Esophagus muscularis mucosa (tissue), 4 donors: ENCODE results near the gene SEMA5B. TPM values are rescaled to one million over a fixed set of nuclear protein-coding genes. Genes with fewer than 3 reads are reported as not detected.
A peak's percentile ranks its signal among the peaks of the same experiment; 100 is the strongest.

Source experiments
- DNase-seq: peaks from one replicate; pipeline ENCODE4 v3.0.0-alpha.2; 2017; ENCODE audit errors: extremely low spot score
- H3K27ac ChIP-seq, 4 donors: fragments of 200-600 bp; sonication (generic); replicated peaks in 1 of 4; 1 replicate in 3 of 4; 2 replicates in 1 of 4; pipeline ENCODE4 v1.5.1; 2016 to 2019; ENCODE audit warnings: mild to moderate bottlenecking in 1 of 4
- H3K27me3 ChIP-seq, 4 donors: fragments of 200-600 bp; sonication (generic); one replicate each; pipeline versions ENCODE4 v1.5.1 to v1.6.0; 2016 to 2019
- H3K36me3 ChIP-seq, 4 donors: fragments of 200-600 bp; sonication (generic); one replicate each; pipeline ENCODE4 v1.5.1; 2016 to 2019
- H3K4me1 ChIP-seq, 4 donors: fragments of 200-600 bp; sonication (generic); one replicate each; pipeline ENCODE4 v1.5.1; 2016 to 2019
- H3K4me3 ChIP-seq, 4 donors: fragments of 200-600 bp; sonication (generic); 1 replicate in 2 of 4; 2 replicates in 2 of 4; pipeline ENCODE4 v1.5.1; 2016 to 2019; ENCODE audit warnings: mild to moderate bottlenecking in 4 of 4, moderate library complexity in 1 of 4
- H3K9me3 ChIP-seq, 4 donors: fragments of 200-600 bp; sonication (generic); 1 replicate in 3 of 4; 2 replicates in 1 of 4; pipeline ENCODE4 v1.5.1; 2016 to 2019
- EP300 ChIP-seq: sonication (generic); formaldehyde crosslinking; IDR thresholded peaks from one replicate; pipeline ENCODE4 v1.6.1; 2017; ENCODE audit warnings: antibody characterized with exemption
- POLR2A ChIP-seq: fragments of 450-650 bp; IDR thresholded peaks from one replicate; pipeline ENCODE4 v1.6.1; 2017; ENCODE audit warnings: antibody characterized with exemption, moderate library complexity, mild to moderate bottlenecking, low read depth
- POLR2AphosphoS5 ChIP-seq, 2 donors: sonication (generic); formaldehyde crosslinking; IDR thresholded peaks; one replicate each; pipeline ENCODE4 v1.6.1; 2017; ENCODE audit warnings: antibody characterized with exemption in 2 of 2
- WGBS: methylation state at CpG from one replicate; pipeline ENCODE4 v1.1.5; 2018; 5-methylcytosine and 5-hydroxymethylcytosine counted together
- intact Hi-C: fragments of 100-400 bp; cut with DNase I; formaldehyde crosslinking; loops from one replicate; pipeline ENCODE4 v1.15.1; 2023
- total RNA-seq, 4 donors: library from RNA; depleted of rRNA; stranded (reverse); fragments of >200 nt; gene quantifications; one replicate each; pipeline versions ENCODE4 v1.1.0 to v1.2.1, GENCODE V29; 2016
- TF ChIP-seq, protein P1 (sequence below), 3 experiments: fragments of 200-600 bp in 2 of 3; fragments of 450-650 bp in 1 of 3; sonication (generic) in 2 of 3; IDR thresholded peaks; one replicate each; pipeline ENCODE4 v1.5.1; 2017 to 2019; ENCODE audit warnings: antibody characterized with exemption in 3 of 3, mild to moderate bottlenecking in 2 of 3, moderate library complexity in 1 of 3

The SEMA5B gene
- total RNA-seq, 4 donors from 2014 or later, result under 0.01 to 1.6 (median 0.34) TPM

DNA sequence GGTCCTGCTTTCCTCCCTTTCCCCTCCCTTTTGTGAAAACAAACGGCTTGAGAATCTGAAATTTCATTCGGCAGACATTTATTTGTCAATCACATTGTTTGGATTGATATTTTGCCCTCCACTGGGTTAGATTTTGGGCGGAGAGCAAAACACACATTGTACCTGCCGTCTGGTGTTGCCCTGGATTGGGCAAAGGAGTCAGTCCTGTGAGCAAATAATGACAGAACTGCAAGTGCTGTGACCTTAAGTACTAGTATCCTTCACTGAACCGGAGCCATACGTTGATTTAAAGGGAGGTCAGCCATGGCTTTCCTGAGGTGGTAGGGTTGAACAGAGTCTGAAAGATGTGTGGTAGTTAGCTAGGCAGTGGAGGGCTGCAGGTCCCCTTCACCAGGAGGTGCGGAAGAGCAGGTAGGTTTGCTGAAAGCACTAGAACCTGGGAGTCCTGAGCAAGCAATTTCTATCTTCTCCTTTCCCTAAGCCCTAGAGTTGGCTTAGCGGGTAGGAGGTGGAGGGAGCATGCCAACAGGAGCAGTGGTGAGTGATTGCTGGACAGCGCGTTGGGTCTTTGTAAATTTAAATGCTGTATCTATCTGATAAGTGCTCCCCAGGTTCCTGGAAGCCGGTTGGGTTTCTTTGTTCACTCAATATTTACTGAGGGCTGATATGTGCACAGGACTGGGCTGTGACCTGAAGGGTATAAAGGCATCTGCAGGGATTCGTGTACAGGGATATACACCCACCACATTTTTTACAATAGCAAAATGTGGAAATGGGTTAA, 41.2 kb upstream of the SEMA5B start:
- Histone ChIP-seq H3K4me3 (peak overlapping the region; percentile 83 to 95 (median 86)), H3K36me3 (no peaks in the 10 kb centered on the region), H3K27ac (peak overlapping the region in 2 of 4 donors; percentile 75 to 92), H3K9me3 (no peaks in the 10 kb centered on the region), H3K27me3 (no peaks in the 10 kb centered on the region), H3K4me1 (peaks cover 28 to 53% (median 48%) of the 10 kb centered on the region in 4 donors)
- WGBS, result 80% methylated on average over 12 of the region's 12 CpGs
- intact Hi-C loops, result loop anchor here (10.0 kb wide), 1 partner anchor 136 kb away; the partner anchor contains the start of gene SEC22A
- DNase-seq, result no peak
- TF ChIP-seq, protein P1, sequence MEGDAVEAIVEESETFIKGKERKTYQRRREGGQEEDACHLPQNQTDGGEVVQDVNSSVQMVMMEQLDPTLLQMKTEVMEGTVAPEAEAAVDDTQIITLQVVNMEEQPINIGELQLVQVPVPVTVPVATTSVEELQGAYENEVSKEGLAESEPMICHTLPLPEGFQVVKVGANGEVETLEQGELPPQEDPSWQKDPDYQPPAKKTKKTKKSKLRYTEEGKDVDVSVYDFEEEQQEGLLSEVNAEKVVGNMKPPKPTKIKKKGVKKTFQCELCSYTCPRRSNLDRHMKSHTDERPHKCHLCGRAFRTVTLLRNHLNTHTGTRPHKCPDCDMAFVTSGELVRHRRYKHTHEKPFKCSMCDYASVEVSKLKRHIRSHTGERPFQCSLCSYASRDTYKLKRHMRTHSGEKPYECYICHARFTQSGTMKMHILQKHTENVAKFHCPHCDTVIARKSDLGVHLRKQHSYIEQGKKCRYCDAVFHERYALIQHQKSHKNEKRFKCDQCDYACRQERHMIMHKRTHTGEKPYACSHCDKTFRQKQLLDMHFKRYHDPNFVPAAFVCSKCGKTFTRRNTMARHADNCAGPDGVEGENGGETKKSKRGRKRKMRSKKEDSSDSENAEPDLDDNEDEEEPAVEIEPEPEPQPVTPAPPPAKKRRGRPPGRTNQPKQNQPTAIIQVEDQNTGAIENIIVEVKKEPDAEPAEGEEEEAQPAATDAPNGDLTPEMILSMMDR (IDR thresholded peaks at IDR 0.05), result no peak
- TF ChIP-seq POLR2AphosphoS5 (IDR thresholded peaks at IDR 0.05), result no peak
- no peak for TF ChIP-seq POLR2A
- TF ChIP-seq EP300, result no peak

DNA sequence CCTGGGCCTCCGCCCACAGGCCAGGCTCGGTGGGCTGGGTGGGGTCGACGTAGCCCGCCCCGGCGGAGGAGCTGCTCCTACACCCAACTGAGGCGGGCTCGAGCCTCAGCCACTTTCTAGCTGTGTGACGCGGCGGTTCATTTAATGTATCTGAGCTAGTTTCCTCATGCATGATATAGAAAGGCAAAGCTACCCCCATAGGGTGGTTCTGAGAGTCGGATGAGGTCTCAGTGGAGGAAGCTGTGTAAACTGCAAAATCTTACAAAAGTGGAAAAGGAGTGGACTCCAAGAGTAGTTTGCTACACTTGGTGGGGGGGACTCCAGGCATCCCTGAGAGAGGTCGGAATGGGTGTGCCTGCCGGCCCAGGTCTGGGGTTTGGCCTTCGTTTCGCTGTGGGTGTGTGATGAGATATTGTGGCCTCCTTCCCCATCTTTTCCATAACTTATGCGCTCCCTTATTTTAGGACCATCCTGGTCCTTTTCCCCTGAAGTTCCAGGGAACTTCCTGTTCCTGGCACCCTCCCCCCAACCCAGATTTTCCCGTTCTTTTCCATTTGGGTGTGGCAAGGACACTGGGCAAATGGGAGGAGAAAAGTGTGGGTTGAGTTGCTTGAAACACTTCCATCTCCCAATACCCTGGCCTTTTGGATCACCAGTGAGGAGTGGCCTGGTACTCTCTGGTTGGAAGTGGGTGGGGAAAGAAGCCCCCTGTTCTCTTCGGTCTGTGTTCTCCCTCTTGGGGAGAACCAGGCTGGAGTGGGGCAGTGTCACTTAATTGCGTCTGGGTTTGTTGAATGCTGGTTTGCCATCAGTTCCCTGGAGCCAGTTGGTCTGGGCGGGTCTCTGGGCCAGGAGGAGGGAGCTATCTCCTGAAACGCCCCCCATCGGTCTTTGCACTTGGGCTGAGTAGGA, 40.4 kb upstream of the SEMA5B start:
- H3K36me3 ChIP-seq, result no peaks in the 10 kb centered on the region
- no peaks in the 10 kb centered on the region for H3K27me3 ChIP-seq
- peak overlapping the region; percentile 75 to 92 (median 82) for H3K27ac ChIP-seq
- intact Hi-C loops, result loop anchor here (10.0 kb wide), 1 partner anchor 137 kb away; the partner anchor contains the start of gene SEC22A
- H3K4me3 ChIP-seq, result peak overlapping the region; percentile 83 to 95 (median 86)
- peaks cover 28 to 51% (median 48%) of the 10 kb centered on the region in 4 donors for H3K4me1 ChIP-seq
- no peak for DNase-seq
- TF ChIP-seq POLR2A (no peak), EP300 (no peak), POLR2AphosphoS5 (IDR thresholded peaks at IDR 0.05) (no peak)
- TF ChIP-seq, protein P1 (IDR thresholded peaks at IDR 0.05), result no peak
- H3K9me3 ChIP-seq, result no peaks in the 10 kb centered on the region
- 23% methylated on average over 23 of the region's 24 CpGs for WGBS

DNA sequence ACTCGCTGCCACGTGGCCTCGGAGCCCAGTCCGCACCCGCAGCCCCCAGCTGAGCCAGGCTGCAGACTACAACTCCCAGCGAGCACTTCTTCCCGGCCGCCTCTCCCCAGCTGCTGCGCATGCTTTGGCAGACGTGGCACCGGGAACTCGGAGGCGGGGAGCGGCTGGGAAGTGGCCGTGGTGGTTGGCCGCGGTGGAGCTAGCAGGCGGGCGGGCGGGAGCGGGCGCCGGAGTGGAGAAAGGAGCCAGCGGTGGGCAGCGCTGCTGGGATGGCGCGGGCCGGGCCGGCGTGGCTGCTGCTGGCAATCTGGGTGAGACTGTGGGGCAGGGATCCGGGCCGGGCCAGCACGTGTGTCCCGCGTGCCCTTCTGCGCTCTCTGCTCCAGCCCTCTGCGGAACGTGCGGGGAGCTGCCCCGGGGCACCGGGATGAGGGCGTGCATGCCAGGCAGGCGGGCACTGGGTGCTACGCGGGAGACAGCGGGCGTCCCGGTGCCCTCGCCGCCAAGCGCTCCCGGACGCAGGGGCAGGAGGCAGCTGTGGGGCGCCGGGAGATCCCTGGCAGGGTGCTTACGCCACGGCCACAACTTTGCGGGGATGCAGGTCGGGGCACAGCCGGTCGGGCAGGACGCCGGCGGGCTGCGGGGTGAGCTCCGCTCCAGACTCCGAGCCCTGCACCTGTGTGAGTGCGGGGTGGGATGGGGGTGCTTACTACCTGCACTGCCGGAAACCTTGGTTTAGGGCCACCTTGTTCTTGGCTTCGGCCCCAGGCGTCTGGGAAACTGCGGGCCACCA, 39.5 kb upstream of the SEMA5B start, which contains the start of gene PDIA5:
Gene PDIA5 (plus strand): TSS at position 130 of the 793 bp plus-strand sequence. CDS start 140 bp downstream, at position 270.
- 0% methylated on average over 10 of the region's 72 CpGs for WGBS
- peak within 1 kb of the TSS; percentile 75 to 92 (median 82) for H3K27ac ChIP-seq
- H3K27me3 ChIP-seq, result no peaks in the 10 kb centered on the region
- H3K36me3 ChIP-seq, result no peaks in the 10 kb centered on the region
- DNase-seq, result peak; percentile 97
- peaks cover 27 to 44% (median 43%) of the 10 kb centered on the region in 4 donors for H3K4me1 ChIP-seq
- TF ChIP-seq EP300, result no peak
- TF ChIP-seq POLR2A, result peak; percentile 65
- peak; percentile 85 to 90 for TF ChIP-seq POLR2AphosphoS5 (IDR thresholded peaks at IDR 0.05)
- TF ChIP-seq, protein P1 (IDR thresholded peaks at IDR 0.05), result no peak
- peak within 1 kb of the TSS; percentile 83 to 95 (median 86) for H3K4me3 ChIP-seq
- intact Hi-C loops, result loop anchor here (10.0 kb wide), 1 partner anchor 138 kb away; the partner anchor contains the start of gene SEC22A
- no peaks in the 10 kb centered on the region for H3K9me3 ChIP-seq

DNA sequence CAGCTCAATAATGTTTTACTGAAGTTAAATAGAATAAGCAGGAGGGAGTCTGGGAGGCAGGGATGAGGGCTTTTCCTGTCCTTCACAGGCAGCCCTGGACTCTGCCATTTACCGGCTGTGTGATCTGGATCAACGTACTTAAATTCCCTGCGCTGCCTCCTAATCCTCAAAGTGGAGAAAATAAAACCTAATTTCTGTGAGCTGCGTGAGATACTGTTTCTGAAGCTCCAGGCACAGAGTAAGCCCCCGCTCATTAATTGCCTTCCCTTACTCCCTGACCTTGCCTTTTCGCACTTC, 39.0 kb upstream of the SEMA5B start:
- intact Hi-C loops, result loop anchor here (10.0 kb wide), 1 partner anchor 138 kb away; the partner anchor contains the start of gene SEC22A
- H3K4me3 ChIP-seq, result peak overlapping the region; percentile 83 to 95 (median 86)
- 23% methylated on average over 5 of the region's 6 CpGs for WGBS

More for the DNA sequence above, 39.0 kb upstream of the SEMA5B start:
- Histone ChIP-seq H3K36me3 (no peaks in the 10 kb centered on the region), H3K4me1 (peaks cover 23 to 40% (median 37%) of the 10 kb centered on the region in 4 donors), H3K27me3 (no peaks in the 10 kb centered on the region), H3K9me3 (no peaks in the 10 kb centered on the region), H3K27ac (peak overlapping the region; percentile 75 to 92 (median 82))
- DNase-seq, result no peak
- TF ChIP-seq POLR2AphosphoS5 (IDR thresholded peaks at IDR 0.05) (no peak), POLR2A (no peak), EP300 (no peak)
- TF ChIP-seq, protein P1 (IDR thresholded peaks at IDR 0.05), result no peak
